ENCODE measurements around the gene DUS3L.

DUS3L gene

DNA sequence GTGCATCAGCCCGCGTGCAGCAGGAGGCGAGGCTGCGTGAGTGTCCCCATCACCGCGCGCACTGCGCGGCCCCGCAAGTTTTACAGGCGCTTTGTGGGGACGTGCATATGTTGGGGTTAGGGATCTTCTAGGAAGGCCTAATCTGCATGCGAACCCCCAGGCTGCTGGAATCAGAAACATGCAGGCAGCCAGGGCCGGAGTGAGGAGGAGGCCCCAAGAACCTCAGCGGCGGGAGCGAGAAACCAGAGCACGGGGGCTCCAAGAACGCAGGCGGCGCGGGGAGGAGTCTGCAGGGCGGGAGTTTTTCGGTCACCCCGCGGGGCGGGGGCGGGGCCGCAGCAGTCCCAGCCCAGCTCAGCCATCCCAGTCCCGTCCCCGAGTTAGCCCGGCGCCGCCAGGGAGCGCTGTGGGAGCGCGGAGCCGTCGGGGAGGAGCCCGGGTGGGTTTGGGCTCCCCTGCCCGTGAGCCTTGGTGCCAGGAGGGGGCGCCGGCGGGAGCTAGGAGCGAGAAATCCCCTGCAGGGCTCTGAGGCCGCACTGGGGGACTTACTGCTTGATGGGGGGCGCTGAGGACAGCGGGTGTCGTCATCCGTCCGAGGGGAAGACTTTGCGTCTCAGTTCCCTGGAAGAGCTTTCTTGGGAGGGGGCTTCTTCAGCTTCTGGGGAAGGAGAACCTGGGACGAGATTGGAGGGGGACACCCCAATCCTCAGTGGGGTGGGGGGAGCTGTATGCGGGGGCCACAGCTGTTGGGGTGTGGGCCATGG, 13.0 kb upstream of the DUS3L start:
- TF ChIP-seq POLR2AphosphoS5 (IDR thresholded peaks at IDR 0.05; ENCODE audit: low read depth, low read length) (no peak), SIN3A (IDR thresholded peaks at IDR 0.05; ENCODE audit: borderline replicate concordance, insufficient read depth, low read length) (no peak), TAF1 (IDR thresholded peaks at IDR 0.05; ENCODE audit: borderline replicate concordance, insufficient read depth, low read length) (no peak), FOXP2 (optimal IDR thresholded peaks at IDR 0.05; ENCODE audit: borderline replicate concordance, extremely low read depth, extremely low read length, insufficient read depth) (peak; percentile 89)
- TF ChIP-seq, protein P1, sequence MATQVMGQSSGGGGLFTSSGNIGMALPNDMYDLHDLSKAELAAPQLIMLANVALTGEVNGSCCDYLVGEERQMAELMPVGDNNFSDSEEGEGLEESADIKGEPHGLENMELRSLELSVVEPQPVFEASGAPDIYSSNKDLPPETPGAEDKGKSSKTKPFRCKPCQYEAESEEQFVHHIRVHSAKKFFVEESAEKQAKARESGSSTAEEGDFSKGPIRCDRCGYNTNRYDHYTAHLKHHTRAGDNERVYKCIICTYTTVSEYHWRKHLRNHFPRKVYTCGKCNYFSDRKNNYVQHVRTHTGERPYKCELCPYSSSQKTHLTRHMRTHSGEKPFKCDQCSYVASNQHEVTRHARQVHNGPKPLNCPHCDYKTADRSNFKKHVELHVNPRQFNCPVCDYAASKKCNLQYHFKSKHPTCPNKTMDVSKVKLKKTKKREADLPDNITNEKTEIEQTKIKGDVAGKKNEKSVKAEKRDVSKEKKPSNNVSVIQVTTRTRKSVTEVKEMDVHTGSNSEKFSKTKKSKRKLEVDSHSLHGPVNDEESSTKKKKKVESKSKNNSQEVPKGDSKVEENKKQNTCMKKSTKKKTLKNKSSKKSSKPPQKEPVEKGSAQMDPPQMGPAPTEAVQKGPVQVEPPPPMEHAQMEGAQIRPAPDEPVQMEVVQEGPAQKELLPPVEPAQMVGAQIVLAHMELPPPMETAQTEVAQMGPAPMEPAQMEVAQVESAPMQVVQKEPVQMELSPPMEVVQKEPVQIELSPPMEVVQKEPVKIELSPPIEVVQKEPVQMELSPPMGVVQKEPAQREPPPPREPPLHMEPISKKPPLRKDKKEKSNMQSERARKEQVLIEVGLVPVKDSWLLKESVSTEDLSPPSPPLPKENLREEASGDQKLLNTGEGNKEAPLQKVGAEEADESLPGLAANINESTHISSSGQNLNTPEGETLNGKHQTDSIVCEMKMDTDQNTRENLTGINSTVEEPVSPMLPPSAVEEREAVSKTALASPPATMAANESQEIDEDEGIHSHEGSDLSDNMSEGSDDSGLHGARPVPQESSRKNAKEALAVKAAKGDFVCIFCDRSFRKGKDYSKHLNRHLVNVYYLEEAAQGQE (IDR thresholded peaks at IDR 0.05; ENCODE audit: insufficient read depth in 1 of 2, low read depth in 2 of 2, low read length in 2 of 2), result no peak

DNA sequence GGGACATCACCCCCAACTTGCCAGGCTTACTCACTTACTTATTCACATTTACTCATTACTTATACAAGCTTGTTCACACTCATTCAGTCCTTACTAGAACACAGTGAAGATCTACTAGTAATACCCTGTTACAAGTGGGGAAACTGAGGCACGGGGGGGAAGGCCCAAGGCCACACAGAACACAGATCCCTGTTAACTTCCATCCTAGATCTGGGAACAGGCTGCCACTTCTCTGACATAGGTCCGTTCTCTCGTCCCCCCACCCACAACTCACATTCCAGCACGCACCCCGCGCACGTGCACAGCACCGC, 12.4 kb upstream of the DUS3L start:
- TF ChIP-seq FOXP2 (optimal IDR thresholded peaks at IDR 0.05; ENCODE audit: borderline replicate concordance, extremely low read depth, extremely low read length, insufficient read depth) (no peak), SIN3A (IDR thresholded peaks at IDR 0.05; ENCODE audit: borderline replicate concordance, insufficient read depth, low read length) (no peak), TAF1 (IDR thresholded peaks at IDR 0.05; ENCODE audit: borderline replicate concordance, insufficient read depth, low read length) (no peak), POLR2AphosphoS5 (IDR thresholded peaks at IDR 0.05; ENCODE audit: low read depth, low read length) (no peak)
- TF ChIP-seq, protein P1 (IDR thresholded peaks at IDR 0.05; ENCODE audit: insufficient read depth in 1 of 2, low read depth in 2 of 2, low read length in 2 of 2), result no peak

DNA sequence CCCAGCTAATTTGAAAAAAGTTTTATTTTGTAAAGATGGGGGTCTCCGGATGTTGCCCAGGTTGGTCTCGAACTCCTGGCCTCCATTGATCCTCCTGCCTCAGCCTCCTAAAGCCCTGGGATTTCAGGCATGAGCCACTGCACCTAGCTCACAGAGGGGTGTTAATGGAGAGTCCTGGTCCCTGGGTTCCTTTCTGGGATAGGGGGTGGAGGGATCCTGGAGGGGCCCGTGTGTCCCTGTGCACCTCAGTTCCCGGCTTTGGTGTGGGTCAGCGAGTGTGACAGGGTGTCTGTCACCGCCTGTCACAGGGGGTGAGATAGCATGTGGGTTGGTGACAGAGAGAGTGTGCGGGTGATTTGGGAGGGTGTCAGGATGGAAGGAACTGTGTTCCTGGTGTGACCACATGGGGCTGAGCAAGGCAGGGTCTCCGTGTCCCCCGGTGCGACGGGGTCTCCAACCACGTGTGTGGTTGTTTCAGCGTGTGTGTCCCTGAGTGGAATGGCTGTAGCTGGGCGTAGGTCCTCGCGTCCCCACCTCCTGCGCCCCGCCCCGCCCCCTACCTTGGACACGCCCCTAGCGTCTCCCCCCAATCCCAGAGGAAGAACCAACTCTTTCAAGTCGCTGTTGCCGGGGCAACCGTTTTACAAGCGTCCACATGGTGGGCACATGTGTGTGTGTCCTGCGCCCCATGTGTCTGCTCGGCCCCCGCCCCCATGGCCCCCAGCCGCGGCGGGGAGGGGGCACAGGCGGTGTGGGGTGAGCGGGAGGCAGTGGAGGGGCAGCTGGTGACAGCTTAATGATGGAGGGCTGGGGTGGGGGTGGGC, 11.0 kb upstream of the DUS3L start:
- no peak for TF ChIP-seq TAF1 (IDR thresholded peaks at IDR 0.05; ENCODE audit: borderline replicate concordance, insufficient read depth, low read length)
- no peak for TF ChIP-seq FOXP2 (optimal IDR thresholded peaks at IDR 0.05; ENCODE audit: borderline replicate concordance, extremely low read depth, extremely low read length, insufficient read depth)
- TF ChIP-seq SIN3A (IDR thresholded peaks at IDR 0.05; ENCODE audit: borderline replicate concordance, insufficient read depth, low read length), result no peak
- TF ChIP-seq POLR2AphosphoS5 (IDR thresholded peaks at IDR 0.05; ENCODE audit: low read depth, low read length), result no peak
- TF ChIP-seq, protein P1 (IDR thresholded peaks at IDR 0.05; ENCODE audit: insufficient read depth in 1 of 2, low read depth in 2 of 2, low read length in 2 of 2), result no peak

DNA sequence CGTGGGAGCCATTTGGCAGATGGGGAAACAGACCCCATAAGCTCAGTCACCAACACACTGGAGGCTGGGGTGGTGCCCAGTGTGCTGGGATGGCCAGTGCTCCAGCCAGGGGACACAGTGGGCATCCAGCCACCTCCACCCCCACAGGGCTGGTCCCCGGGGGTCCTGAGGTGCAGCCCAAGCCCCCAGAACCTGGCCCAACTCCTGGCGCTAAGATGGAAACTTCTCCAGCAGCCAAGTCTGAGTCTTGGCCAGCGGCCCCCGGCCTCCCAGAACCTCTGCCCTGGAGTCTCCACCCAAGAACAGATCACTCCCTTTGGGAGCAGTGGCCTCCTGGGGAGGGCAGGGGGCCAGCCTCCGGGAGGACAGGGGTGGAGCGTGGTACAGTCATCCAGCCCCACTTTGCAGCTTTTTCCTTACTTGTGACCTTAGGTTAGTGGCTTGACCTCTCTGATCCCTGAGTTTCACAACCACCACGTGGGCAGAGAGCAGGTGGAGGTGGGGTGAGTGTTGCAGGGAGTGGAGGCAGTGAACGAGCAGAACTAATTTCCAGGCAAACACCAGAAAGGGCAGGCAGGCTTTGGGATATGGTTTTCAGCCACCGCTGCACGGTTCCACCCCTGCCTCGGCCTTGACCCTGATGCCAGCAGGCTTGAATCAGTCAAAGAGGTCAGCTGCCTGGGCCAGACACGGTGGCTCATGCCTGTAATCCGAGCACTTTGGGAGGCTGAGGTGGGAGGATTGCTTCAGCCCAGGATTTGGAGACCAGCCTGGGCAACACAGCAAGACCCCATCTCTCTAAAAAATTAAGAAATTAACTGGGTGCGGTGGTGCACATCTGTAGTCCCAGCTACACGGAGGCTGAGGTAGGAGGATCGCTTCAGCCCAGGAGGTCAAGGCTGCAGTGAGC, 9.7 kb upstream of the DUS3L start:
- TF ChIP-seq SIN3A (IDR thresholded peaks at IDR 0.05; ENCODE audit: borderline replicate concordance, insufficient read depth, low read length) (no peak), TAF1 (IDR thresholded peaks at IDR 0.05; ENCODE audit: borderline replicate concordance, insufficient read depth, low read length) (no peak), FOXP2 (optimal IDR thresholded peaks at IDR 0.05; ENCODE audit: borderline replicate concordance, extremely low read depth, extremely low read length, insufficient read depth) (no peak), POLR2AphosphoS5 (IDR thresholded peaks at IDR 0.05; ENCODE audit: low read depth, low read length) (no peak)
- TF ChIP-seq, protein P1 (IDR thresholded peaks at IDR 0.05; ENCODE audit: insufficient read depth in 1 of 2, low read depth in 2 of 2, low read length in 2 of 2), result no peak
